ENCODE data around the gene TRNP1.
A peak's percentile ranks its signal among the peaks of the same experiment; 100 is the strongest.
"Not testable (repeated sequence)": the region's sequence is repeated elsewhere in the genome, so short reads cannot be mapped to it uniquely, and the experiment has no call there.

TRNP1 gene

DNA sequence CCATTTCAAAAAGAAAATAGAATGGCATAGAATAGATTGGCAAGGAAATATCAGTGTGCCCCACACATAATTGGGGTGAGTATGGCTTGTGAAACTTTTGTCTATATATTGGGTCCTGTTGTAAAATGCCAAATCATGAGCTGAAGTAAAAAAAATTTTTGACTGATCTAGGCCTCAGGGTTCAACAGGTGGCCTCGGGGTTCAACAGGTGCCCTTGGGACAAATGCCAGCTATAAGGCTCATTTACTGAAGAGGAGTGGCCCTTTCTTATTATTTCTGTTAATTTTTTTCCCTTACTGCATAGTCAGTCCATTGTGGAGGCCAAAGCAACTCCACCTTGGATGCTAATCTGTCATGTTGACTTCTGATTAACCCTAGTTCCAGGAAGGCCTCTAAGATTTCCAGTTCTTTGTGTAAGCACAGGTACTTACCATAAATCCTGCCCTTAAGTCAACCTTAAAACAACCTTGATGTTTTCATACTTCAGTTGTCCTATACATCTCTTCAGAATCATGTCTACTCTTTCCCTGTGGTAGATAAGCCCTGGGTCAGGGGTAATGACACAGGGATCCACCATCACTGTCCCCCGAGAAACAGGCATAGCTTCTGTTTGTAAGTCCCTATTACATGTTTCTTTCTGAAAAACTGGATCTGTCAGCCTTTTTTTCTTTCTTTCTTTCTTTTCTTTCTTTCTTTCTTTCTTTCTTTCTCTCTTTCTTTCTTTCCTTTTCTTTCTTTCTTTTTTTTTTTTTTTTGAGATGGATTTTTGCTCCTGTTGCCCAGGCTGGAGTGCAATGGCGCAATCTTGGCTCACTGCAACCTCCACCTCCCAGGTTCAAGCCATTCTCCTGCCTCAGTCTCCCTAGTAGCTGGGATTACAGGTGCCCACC, 16.6 kb upstream of the TRNP1 start:
- DNase-seq, result no peak

DNA sequence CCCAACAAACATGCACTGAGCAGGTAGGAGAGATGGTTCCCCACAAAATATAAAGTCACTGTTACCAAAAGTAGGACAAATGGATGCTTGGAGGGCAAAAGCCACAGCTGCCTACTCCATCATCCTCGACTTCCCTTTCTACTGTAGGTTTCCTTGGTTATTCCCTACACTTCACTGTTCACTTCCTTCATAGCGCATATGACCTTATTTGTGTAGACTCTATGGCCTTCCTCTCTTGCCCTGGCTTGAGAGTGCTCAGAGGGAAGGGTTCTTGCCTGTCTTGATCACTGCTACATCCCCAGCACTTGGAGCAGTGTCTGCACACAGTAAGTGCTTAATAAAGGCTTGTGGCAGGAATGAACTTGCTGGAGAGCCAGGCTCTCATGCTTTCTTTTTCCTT, 14.6 kb upstream of the TRNP1 start:
- DNase-seq, result no peak

GRCh38 chr1:26981146-26981846, 12.2 kb upstream of the TRNP1 start:
- no peak for DNase-seq

DNA sequence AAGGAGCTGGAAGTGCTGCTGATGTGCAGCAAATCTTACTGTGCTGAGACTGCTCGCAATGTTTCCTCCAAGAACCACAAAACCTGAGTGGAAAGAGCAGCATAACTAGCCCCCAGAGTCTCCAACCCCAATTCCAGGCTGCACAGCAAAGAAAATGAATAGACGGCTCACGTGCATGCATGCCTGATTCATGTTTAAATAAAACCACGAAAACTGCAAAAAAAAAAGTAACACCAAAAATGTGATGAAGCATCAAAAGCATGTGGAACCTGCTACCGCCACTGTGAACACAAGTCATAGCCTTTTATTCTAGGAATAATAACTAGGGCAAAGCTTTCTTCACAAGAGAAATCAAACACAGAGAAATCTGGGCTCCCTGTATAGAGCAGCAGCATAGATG, 9.6 kb upstream of the TRNP1 start:
- DNase-seq, result no peak

GRCh38 chr1:26984291-26984690, 9.2 kb upstream of the TRNP1 start:
- DNase-seq, result no peak

DNA sequence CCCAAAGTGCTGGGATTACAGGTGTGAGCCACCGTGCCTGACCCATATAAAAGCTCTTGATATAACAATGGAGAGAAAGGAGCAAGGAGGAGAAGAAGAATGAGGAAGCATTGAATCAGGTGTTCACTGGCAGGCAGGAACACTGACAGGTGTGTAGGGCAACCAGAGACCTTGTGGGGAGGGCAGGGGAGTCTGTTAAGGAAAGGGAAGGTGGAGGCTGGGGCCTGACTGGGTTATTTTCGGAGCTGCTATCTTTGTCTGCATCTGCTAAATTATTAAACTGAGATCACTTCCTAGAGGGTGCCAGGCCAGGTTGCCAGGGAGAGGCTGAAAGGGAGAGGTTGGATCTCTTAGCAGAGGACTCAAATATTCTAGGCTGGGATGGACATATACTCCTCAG, 6.8 kb upstream of the TRNP1 start:
- DNase-seq, result no peak

DNA sequence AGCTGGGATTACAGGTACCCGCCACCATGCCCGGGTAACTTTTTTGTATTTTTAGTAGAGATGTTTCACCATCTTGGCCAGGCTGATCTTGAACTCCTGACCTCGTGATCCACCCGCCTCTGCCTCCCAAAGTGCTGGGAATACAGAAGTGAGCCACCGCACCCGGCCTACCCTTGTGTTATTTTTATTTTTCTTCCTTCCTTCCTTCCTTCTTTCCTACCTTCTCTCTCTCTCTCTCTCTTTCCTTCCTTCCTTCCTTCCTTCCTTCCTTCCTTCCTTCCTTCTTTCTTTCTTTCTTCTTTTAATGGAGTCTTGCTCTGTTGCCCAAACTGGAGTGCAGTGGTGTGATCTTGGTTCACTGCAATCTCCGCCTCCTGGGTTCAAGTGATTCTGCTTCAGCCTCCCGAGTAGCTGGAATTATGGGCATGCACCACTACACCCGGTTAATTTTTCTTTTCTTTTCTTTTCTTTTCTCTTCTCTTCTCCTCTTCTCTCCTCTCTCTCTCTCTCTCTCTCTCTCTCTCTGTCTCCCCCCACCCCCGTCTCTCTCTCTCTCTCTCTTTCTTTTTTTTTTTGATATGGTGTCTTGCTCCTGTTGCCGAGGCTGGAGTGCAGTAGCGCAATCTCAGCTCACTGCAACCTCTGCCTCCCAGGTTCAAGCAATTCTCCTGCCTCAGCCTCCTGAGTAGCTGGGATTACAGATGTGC, 3.9 kb upstream of the TRNP1 start:
- DNase-seq, result not testable (repeated sequence)

- DNase-seq, result no peak
Measured at GRCh38 chr1:26991310-26992116, 2.0 kb upstream of the TRNP1 start.

- no peak for DNase-seq
Measured at GRCh38 chr1:26994020-26994786, 711 bp downstream of the TRNP1 start.

GRCh38 chr1:26994787-26995517, 1.5 kb downstream of the TRNP1 start:
- no peak for DNase-seq

DNA sequence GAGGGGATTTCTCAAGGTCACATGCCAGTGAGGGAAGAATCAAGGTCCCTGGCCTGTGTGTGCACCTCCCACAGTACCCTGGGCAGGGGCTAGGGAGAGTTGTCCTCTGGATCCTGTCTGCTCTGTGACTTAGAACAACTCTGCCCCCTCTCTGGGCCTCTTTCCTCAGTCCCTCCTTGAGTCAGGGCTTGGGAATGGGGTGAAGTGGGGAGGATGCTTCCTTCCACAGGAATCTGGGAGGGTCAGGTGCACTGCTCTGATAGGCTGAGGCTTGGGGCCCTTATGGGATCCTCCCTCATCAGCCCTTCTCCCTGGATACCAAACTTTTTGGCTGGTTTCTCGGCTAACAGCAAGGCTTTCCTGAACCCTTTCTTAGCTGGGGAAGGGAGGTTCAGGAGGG, 2.5 kb downstream of the TRNP1 start:
- DNase-seq, result no peak

- DNase-seq, result no peak
Measured at GRCh38 chr1:26996665-26997064, 3.2 kb downstream of the TRNP1 start.

GRCh38 chr1:26998429-26999300, 5.2 kb downstream of the TRNP1 start:
- no peak for DNase-seq

DNA sequence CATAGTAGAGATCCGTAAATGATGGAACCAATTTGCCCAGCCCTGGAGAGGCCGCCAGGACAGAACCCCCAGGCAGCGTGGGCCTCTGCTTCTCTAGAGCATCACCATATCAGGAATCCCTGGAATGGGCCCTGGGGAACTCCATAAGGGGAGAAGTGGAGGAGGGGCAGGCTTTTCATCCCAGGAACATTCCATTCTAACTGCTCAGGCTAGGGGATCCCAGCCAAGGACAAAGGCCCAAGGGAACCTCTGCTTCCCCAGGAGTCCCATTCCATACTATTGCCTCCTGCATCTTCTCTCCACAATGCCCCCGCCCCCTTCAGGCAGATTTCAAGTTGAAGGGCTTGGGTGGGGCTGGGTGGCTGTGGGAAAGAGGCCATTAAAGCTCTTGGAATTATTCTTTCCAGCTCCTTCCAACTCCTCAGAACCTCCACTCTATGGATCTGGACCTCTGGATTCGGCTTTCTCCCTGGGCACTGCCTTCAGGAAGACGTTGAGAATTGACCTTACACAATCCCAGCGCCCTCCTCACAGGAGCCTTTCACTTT, 6.0 kb downstream of the TRNP1 start:
- DNase-seq, result peak; percentile 95

DNA sequence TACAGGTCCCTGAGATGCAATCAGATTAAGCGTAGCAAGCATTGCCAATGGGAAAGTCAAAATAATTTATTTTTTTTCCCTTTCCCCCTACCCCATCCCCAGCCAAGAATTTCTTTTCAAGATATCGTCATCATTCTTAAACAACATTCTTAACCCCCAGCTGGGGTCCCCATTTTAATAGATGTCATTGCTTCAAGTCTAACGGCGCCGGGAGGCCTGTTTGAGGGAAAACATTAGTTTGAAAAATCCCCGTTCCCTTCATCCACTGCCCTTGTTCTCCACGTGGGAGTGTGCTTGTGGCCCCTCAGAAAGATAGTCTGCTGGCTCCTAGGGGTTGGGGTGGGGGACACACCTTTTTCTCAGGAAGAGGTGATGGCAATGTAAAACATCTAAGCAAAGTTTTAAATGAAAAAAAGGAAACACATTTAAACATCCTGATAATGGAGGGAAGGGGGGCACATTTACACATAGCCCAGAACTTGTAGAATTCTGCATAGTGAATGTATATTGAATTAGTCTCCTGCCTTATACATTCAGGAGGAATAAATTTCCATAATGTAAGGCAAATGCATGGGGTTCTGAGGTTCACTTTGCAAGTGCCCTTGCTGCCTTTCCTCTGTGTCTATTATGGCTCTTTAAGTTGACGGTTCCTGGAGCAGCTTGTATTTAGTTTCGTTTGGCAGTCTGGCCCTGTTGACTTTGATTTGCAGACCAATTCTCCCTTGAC, 6.8 kb downstream of the TRNP1 start:
- no peak for DNase-seq

- DNase-seq, result no peak
Measured at GRCh38 chr1:27000817-27001460, 7.4 kb downstream of the TRNP1 start.

GRCh38 chr1:27001570-27002360, 8.3 kb downstream of the TRNP1 start:
- DNase-seq, result no peak
